Stomach (tissue), 4 donors: ENCODE measurements around the gene SLCO1B3.

Source experiments
- POLR2A ChIP-seq, 4 donors: fragments of 450-650 bp; IDR thresholded peaks; one replicate each; pipeline ENCODE4 v1.6.1; 2016; ENCODE audit warnings: antibody characterized with exemption in 4 of 4, control low read depth in 2 of 4, mild to moderate bottlenecking in 1 of 4, moderate library complexity in 1 of 4
- POLR2AphosphoS5 ChIP-seq, 3 donors: sonication (generic); formaldehyde crosslinking; IDR thresholded peaks; one replicate each; pipeline ENCODE4 v1.6.1; 2016; ENCODE audit warnings: antibody characterized with exemption in 3 of 3
- TF ChIP-seq, protein P1 (sequence below), 7 experiments: fragments of 450-650 bp in 4 of 7; fragments of 200-600 bp in 3 of 7; sonication (generic) in 3 of 7; IDR thresholded peaks; one replicate each; pipeline ENCODE4 v1.5.1; 2016 to 2019; ENCODE audit warnings: antibody characterized with exemption in 7 of 7, control low read depth in 2 of 7, mild to moderate bottlenecking in 1 of 7

DNA sequence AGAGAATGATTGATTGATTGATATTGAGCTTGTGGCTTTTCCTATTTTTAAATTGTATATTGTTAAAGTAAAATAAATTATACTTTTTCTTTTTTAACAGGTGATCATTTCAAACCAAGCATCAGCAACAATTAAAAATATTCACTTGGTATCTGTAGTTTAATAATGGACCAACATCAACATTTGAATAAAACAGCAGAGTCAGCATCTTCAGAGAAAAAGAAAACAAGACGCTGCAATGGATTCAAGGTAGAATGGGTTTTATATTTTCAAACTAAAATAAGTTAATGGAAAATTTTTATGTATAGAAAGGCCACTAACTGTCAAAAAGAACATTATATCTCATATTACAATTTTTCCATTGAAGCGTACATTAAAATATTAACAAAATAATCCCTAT, 5.1 kb downstream of the SLCO1B3 start:
- TF ChIP-seq, protein P1, sequence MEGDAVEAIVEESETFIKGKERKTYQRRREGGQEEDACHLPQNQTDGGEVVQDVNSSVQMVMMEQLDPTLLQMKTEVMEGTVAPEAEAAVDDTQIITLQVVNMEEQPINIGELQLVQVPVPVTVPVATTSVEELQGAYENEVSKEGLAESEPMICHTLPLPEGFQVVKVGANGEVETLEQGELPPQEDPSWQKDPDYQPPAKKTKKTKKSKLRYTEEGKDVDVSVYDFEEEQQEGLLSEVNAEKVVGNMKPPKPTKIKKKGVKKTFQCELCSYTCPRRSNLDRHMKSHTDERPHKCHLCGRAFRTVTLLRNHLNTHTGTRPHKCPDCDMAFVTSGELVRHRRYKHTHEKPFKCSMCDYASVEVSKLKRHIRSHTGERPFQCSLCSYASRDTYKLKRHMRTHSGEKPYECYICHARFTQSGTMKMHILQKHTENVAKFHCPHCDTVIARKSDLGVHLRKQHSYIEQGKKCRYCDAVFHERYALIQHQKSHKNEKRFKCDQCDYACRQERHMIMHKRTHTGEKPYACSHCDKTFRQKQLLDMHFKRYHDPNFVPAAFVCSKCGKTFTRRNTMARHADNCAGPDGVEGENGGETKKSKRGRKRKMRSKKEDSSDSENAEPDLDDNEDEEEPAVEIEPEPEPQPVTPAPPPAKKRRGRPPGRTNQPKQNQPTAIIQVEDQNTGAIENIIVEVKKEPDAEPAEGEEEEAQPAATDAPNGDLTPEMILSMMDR (IDR thresholded peaks at IDR 0.05) = no peak
- TF ChIP-seq POLR2A (IDR thresholded peaks at IDR 0.05) = no peak
- no peak for TF ChIP-seq POLR2AphosphoS5 (IDR thresholded peaks at IDR 0.05)
